Raji (cell line): ENCODE results near the gene RALA.

Experiments used
- POLR2A ChIP-seq: IDR thresholded peaks from 2 replicates; pipeline ENCODE4 v1.6.1; 2011; ENCODE audit warnings: low read depth, low read length, control low read depth; ENCODE audit not compliant: insufficient read depth

The RALA gene

DNA sequence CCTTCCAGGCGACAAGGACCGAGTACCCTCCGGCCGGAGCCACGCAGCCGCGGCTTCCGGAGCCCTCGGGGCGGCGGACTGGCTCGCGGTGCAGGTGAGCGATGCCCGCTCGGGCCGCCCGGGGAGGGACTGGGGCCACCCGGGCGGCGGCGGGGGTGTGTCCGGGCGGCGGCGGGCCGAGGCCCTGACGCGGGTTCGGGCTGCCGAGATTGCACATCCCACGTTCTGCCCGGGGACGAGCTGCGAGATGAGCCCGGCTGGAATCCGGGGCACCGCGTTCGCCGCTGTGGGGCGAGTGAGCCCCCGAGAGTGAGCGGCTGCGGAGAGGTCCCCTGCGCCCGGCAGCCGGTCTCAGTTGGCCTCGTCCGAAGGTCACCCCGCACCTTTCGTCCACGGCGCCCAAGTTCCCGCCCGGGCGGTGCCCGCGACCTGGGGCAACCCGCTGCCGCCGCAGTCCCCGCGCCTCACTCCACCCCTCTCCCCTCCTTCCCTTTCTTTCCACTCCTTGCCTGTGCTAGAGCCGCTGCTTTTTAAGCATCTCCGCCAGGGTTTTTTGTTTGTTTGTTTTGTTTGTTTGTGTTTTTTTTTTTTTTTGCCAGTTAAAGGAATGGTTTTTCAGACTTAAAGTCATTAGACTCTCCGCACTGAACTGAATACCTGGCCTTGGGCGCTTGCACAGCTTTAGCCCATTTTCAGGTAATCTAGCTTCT lies 515 bp downstream of the RALA start:
- TF ChIP-seq POLR2A: no peak

GRCh38 chr7:39624442-39624807 lies 1.1 kb downstream of the RALA start:
- TF ChIP-seq POLR2A: no peak; the same call in 1 of the 2 replicates

GRCh38 chr7:39624935-39625694 lies 1.7 kb downstream of the RALA start:
- TF ChIP-seq POLR2A: no peak

- TF ChIP-seq POLR2A: no peak
Measured at GRCh38 chr7:39631736-39632308, 8.4 kb downstream of the RALA start.

DNA sequence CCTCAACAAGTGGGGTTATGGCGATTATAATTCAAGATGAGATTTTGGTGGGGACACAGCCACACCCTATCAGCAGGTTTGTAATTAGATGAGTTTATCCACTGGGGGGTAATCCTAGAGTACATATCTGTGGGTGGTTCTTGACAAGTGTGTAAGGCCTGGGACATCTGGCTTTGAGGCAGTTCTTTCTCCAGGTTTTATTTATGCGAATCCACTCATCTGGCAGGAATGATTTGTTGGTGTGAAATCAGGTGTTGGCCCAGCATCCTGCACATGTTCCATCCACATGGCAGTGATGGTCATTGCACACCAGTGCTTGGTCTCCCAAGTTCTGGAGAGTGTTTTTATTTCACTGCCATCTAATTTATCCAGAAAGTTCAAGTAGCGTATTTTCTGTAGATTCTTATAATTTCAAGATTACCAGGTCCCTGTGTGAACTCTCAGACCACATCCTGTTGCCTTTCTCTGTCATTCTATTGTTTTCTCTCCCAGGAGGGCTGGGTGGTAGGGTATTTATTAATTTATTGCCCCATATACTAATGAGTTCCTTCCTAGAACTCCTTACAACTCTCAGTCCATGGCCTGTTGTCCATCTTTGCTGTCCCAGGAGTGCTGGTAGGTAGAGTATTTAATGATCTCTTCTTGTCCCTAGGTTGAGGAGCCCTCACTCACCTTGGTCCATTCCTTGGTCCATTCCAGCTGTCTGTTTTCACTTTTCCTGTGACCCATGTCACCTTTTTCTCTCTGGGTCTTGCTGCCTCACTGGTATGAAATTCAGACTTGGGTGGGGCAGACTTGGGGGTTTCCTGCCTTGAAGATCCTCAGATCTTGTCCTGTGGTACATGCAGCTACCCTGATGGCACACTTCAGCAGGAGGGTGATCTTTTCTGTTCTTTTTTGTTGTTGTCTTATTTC lies 10.4 kb downstream of the RALA start:
- TF ChIP-seq POLR2A: no peak

DNA sequence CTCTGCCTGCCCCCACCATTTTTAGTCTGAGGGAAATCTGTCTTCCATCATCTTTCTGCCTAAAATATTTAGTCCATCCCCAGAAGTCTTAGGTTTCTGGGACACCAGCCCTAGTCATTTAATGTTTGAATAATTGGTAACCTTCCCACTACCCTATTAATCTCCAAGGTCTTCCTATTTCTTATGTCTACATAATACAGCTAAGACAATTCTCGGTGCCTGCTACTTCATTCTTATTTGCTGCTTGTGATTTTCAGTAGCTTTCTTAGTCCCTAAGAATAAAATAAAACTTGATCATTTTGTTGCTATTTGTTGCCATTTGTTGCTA lies 11.1 kb downstream of the RALA start:
- TF ChIP-seq POLR2A: no peak

GRCh38 chr7:39637400-39637799 lies 14.0 kb downstream of the RALA start:
- TF ChIP-seq POLR2A: no peak

DNA sequence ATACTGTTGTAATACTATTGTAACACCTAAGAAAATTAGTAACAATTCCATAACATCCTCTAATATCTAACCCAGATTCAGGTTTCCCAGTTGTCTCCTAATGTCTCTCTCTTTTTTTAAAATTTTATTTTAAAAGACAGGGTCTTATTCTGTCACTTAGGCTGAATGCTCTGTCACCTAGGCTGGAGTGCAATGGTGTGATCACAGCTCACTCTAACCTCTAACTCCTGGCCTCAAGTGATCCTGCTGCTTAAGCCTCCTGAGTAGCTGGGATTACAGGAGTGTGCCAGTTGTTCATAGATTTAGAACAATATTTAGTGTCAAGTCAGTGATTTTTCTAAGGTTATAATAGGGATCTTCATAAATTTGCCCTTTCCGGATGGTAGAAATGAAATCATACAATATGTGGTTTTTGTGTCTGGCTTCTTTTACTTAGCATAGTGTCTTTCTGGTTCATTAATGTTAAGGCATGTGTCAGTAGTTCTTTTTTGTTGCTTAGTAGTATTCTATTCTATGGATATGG lies 14.7 kb downstream of the RALA start:
- TF ChIP-seq POLR2A: no peak

DNA sequence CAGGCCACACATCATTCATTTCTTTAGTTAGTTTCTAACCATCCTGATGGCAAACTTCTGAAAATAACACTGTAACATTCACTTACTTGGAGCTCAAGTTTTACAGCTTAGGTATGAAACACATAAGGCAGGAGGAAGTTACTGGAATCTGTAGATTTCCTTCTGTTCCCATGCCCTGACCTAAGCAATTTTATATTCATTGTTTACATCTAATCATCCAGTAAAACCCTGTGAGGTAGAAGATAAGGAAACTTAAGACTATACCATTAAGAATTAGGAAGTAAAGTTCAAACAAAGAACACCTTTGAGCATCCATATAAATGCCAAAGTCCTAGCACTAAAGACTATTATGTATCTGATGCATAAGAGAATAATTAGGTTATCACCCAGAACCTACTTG lies 19.5 kb downstream of the RALA start:
- no peak for TF ChIP-seq POLR2A

DNA sequence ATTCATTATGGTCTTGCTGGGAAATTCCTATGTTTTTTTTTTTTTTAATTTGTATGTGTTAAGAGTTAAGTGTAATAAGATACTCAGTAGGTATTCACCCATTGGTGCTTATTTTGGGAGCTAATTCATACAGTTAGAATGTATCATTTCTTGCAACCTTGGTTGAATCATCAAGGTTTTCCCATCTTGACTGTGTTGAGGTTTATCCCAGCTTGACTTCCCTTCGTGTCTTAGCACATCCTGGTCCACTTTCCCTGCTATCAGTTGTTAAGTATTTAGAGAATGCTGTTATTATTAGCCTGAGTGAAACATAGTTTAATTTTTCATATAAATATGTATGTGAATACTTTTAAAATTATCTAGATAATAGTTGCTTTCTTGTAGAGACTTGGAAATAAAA lies 20.8 kb downstream of the RALA start:
- TF ChIP-seq POLR2A: no peak

GRCh38 chr7:39645482-39646407 lies 22.4 kb downstream of the RALA start:
- TF ChIP-seq POLR2A: no peak

- TF ChIP-seq POLR2A: no peak
Measured at GRCh38 chr7:39647816-39648215, 24.4 kb downstream of the RALA start.

DNA sequence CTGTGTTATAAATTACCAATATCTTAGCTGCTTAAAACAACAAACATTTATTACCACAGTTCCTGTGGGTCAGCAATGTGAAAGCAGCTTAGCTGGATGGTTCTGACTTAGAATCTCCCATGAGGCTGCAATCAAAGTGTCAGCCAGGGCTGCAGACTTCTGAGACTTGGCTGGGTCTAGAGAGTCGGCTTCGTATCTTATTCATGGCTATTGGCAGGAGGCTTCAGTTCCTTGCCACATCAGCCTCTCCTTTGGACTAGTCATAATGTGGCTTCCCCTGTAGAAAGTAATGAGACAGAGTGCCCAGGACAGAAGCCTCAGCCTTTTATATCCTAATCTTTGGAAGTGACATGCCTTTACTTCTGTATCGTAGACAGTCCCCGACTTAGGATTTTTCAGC lies 27.3 kb downstream of the RALA start:
- no peak for TF ChIP-seq POLR2A

- no peak for TF ChIP-seq POLR2A
Measured at GRCh38 chr7:39651265-39651664, 27.9 kb downstream of the RALA start.

- no peak for TF ChIP-seq POLR2A
Measured at GRCh38 chr7:39656415-39656814, 33.0 kb downstream of the RALA start.
